Fibroblast of lung (primary cell): ENCODE data around the gene SH2D1B.

ENCODE experiments used
- EZH2 ChIP-seq: IDR thresholded peaks from 2 replicates; pipeline ENCODE4 v1.5.1; 2012; ENCODE audit warnings: low read length, control low read depth, mild to moderate bottlenecking; ENCODE audit errors: missing control alignments
- TF ChIP-seq, protein P1 (sequence below), 2 donors: IDR thresholded peaks in 1 of 2; conservative IDR thresholded peaks in 1 of 2; 1 replicate in 1 of 2; 2 replicates in 1 of 2; pipeline ENCODE4 v1.5.1; 2011 to 2012; ENCODE audit warnings: low read length in 2 of 2, control low read depth in 1 of 2, inconsistent platforms in 1 of 2, low read depth in 1 of 2, mild to moderate bottlenecking in 1 of 2

DNA sequence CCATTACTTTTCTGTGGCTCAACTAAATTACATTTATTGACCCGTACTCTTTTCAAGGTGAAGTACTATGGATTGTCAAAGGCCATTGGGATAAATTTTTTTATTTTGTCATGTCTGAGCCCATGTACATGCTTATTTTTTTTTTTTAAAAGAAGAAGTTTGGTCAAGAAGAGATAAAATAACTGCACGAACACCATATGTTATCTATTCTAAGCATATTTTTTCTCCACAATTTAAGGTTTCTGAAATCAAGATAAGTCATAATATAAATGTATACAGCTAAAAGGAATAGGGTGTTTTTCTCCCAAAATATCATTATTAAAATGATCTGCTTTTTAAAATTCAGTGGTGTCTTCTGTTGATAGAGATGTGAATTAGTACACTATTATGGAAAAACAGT, 35.0 kb upstream of the SH2D1B start:
- TF ChIP-seq, protein P1, sequence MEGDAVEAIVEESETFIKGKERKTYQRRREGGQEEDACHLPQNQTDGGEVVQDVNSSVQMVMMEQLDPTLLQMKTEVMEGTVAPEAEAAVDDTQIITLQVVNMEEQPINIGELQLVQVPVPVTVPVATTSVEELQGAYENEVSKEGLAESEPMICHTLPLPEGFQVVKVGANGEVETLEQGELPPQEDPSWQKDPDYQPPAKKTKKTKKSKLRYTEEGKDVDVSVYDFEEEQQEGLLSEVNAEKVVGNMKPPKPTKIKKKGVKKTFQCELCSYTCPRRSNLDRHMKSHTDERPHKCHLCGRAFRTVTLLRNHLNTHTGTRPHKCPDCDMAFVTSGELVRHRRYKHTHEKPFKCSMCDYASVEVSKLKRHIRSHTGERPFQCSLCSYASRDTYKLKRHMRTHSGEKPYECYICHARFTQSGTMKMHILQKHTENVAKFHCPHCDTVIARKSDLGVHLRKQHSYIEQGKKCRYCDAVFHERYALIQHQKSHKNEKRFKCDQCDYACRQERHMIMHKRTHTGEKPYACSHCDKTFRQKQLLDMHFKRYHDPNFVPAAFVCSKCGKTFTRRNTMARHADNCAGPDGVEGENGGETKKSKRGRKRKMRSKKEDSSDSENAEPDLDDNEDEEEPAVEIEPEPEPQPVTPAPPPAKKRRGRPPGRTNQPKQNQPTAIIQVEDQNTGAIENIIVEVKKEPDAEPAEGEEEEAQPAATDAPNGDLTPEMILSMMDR (conservative IDR thresholded peaks at IDR 0.05 in 1 of 2, IDR thresholded peaks at IDR 0.05 in 1 of 2; ENCODE audit: low read depth in 1 of 2, low read length in 2 of 2), result no peak
- TF ChIP-seq EZH2, result no peak
